ENCODE results near the gene FAIM2. TPM values are rescaled to one million over a fixed set of nuclear protein-coding genes. Genes with fewer than 3 reads are reported as not detected.

Gene FAIM2
- total RNA-seq, 2 donors from 2014 or later = 2.8 TPM

GRCh38 chr12:49821373-49822287 is 82.1 kb downstream of the FAIM2 start:
- Histone ChIP-seq H3K4me1 (ENCODE audit: control insufficient read depth in 1 of 2, low read depth in 2 of 2) (peaks cover 36 to 49% of the 10 kb centered on the region in 2 donors), H3K27me3 (replicated peaks; ENCODE audit: insufficient read depth) (no peaks in the 10 kb centered on the region), H3K27ac (no peak overlapping the region), H3K36me3 (peaks cover 12% of the 10 kb centered on the region), H3K9me3 (no peaks in the 10 kb centered on the region), H3K4me3 (no peak overlapping the region)
- no peak for TF ChIP-seq CTCF (IDR thresholded peaks at IDR 0.05)
- DNase-seq (ENCODE audit: low spot score) (no peak), ATAC-seq (ENCODE audit: insufficient number of reproducible peaks, low FRiP score, low read depth) (no peak)

DNA sequence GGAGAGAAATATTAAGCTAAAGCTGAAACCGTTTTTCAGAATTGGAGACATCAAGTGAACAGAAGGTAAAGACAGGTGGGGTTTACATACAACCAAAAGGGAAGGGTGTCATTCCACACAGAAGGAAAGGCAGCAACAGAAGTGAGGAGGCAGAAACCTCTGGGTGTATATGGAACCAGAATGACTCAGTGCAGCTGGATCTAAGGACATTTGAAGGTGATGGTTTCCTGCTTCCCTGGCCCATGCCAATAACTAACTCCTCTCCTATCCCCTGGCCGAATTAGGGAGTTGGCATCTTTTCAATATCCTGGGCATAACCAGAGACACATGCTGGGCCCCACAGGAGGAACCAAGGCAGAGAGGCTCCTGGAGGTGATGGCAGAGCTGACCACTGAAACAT is 83.9 kb downstream of the FAIM2 start:
- no peak for DNase-seq (ENCODE audit: low spot score)
- Histone ChIP-seq H3K4me3 (no peak overlapping the region), H3K27ac (no peak overlapping the region), H3K27me3 (replicated peaks; ENCODE audit: insufficient read depth) (no peaks in the 10 kb centered on the region), H3K36me3 (peaks cover 21% of the 10 kb centered on the region), H3K9me3 (no peaks in the 10 kb centered on the region), H3K4me1 (ENCODE audit: control insufficient read depth in 1 of 2, low read depth in 2 of 2) (peaks cover 24 to 31% of the 10 kb centered on the region in 2 donors)
- ATAC-seq (ENCODE audit: insufficient number of reproducible peaks, low FRiP score, low read depth) = no peak
- TF ChIP-seq CTCF (IDR thresholded peaks at IDR 0.05) = no peak

DNA sequence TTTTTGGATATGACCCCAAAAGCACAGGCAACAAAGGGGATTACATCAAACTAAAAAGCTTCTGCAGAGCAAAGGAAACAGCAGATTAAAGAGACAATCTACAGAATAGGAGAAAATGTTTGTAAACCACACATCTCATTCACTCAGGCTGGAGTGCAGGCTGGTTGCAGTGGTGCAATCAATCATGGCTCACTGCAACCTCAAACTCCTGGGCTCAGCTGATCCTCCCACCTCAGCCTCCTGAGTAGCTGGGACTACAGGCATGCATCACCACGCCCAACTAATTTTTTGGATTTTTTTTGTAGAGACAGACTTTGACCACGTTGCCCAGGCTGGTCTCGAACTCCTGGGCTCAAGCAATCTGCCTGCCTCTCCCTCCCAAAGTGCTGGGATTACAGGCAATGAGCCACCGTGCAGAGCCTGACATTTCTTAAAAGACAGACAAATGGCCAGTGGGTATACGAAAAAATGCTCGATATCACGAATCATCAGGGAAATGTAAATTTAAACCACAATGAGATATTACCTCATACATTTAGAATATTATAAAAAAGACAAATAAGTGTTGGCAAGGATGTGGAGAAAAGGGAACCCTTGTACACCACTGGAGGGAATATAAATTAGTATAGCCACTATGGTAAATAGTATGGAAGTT is 85.3 kb downstream of the FAIM2 start:
- DNase-seq (ENCODE audit: low spot score) (no peak), ATAC-seq (ENCODE audit: insufficient number of reproducible peaks, low FRiP score, low read depth) (no peak)
- Histone ChIP-seq H3K4me1 (ENCODE audit: control insufficient read depth in 1 of 2, low read depth in 2 of 2) (peaks cover 17% of the 10 kb centered on the region in 2 donors), H3K9me3 (no peaks in the 10 kb centered on the region), H3K27ac (no peak overlapping the region), H3K36me3 (peaks cover 21% of the 10 kb centered on the region), H3K27me3 (replicated peaks; ENCODE audit: insufficient read depth) (no peaks in the 10 kb centered on the region), H3K4me3 (no peak overlapping the region)
- TF ChIP-seq CTCF (IDR thresholded peaks at IDR 0.05) = no peak

Other genes starting within 250 kb of the FAIM2 start
- 10 to 100 TPM; 26.7 to 37.4 TPM for gene FMNL3, start 196.5 kb downstream of the FAIM2 start, total RNA-seq
- gene TMBIM6, start 162.3 kb downstream of the FAIM2 start, total RNA-seq = 100 to 1,000 TPM; 232 to 244 TPM
- 10 to 100 TPM; 34.9 to 38.0 TPM for gene NCKAP5L, start 75.5 kb downstream of the FAIM2 start, total RNA-seq
- gene BCDIN3D, start 60.8 kb downstream of the FAIM2 start, total RNA-seq = 1 to 10 TPM; 1.6 to 2.7 TPM
- 1 to 10 TPM in 1 of 2 donors, not detected in 1; 3.0 TPM for gene AQP2, start 46.8 kb upstream of the FAIM2 start, total RNA-seq
- under 1 TPM; 0.42 to 0.54 TPM for gene AQP5, start 58.0 kb upstream of the FAIM2 start, total RNA-seq
- not detected for gene AQP6, start 69.0 kb upstream of the FAIM2 start, total RNA-seq
- gene RACGAP1, start 121.6 kb upstream of the FAIM2 start, total RNA-seq = 1 to 10 TPM; 3.0 to 4.8 TPM
- gene ASIC1, start 153.7 kb upstream of the FAIM2 start, total RNA-seq = not detected
- gene SMARCD1, start 181.4 kb upstream of the FAIM2 start, total RNA-seq = 10 to 100 TPM; 53.6 to 60.0 TPM
- 1 to 10 TPM; 4.2 to 5.0 TPM for gene GPD1, start 200.1 kb upstream of the FAIM2 start, total RNA-seq
- gene COX14, start 208.3 kb upstream of the FAIM2 start, total RNA-seq = 10 to 100 TPM; 50.8 to 57.2 TPM

All from thoracic aorta (tissue), 2 donors.